Neural progenitor cell (in vitro differentiated cells): ENCODE measurements around the gene SPSB2.

ENCODE experiments used
- EZH2 ChIP-seq: fragments of 200-600 bp; sonication (generic); IDR thresholded peaks from 2 replicates; pipeline ENCODE4 v1.6.1; 2017; ENCODE audit warnings: antibody characterized with exemption, mild to moderate bottlenecking, moderate library complexity
- TF ChIP-seq, protein P1 (sequence below): fragments of 200-600 bp; sonication (generic); IDR thresholded peaks from 2 replicates; pipeline ENCODE4 v1.5.1; 2017; ENCODE audit warnings: antibody characterized with exemption, mild to moderate bottlenecking

DNA sequence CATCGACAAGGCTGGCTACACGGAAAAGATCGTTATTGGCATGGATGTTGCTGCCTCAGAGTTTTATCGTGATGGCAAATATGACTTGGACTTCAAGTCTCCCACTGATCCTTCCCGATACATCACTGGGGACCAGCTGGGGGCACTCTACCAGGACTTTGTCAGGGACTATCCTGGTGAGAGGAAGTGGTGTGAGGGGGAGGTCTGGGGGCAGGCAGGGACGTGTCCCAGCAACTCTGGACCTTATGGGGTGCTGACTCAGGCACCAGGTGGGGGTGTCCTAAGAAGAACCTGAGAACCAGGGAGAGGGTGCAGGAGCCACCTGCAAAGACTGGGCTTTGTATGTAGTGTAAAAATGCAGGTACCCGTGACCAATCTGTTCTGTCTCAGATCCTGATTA is 46.5 kb upstream of the SPSB2 start:
- TF ChIP-seq, protein P1, sequence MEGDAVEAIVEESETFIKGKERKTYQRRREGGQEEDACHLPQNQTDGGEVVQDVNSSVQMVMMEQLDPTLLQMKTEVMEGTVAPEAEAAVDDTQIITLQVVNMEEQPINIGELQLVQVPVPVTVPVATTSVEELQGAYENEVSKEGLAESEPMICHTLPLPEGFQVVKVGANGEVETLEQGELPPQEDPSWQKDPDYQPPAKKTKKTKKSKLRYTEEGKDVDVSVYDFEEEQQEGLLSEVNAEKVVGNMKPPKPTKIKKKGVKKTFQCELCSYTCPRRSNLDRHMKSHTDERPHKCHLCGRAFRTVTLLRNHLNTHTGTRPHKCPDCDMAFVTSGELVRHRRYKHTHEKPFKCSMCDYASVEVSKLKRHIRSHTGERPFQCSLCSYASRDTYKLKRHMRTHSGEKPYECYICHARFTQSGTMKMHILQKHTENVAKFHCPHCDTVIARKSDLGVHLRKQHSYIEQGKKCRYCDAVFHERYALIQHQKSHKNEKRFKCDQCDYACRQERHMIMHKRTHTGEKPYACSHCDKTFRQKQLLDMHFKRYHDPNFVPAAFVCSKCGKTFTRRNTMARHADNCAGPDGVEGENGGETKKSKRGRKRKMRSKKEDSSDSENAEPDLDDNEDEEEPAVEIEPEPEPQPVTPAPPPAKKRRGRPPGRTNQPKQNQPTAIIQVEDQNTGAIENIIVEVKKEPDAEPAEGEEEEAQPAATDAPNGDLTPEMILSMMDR: no peak
- no peak for TF ChIP-seq EZH2
